Liver (tissue), 3 donors: ENCODE data around the gene TMEM140.

Experiments
- ATF3 ChIP-seq: IDR thresholded peaks from 2 replicates; pipeline ENCODE4 v1.6.1; 2016; ENCODE audit warnings: antibody characterized with exemption
- CTCF ChIP-seq: fragments of 150-350 bp; IDR thresholded peaks from 2 replicates; pipeline ENCODE4 v1.5.1; 2017; ENCODE audit warnings: improper control_type of control experiment, low read depth, low read length; ENCODE audit not compliant: missing input control
- GABPA ChIP-seq, 2 donors: IDR thresholded peaks in 1 of 2; conservative IDR thresholded peaks in 1 of 2; 2 replicates each; pipeline ENCODE4 v1.6.1; 2016; ENCODE audit warnings: antibody characterized with exemption in 2 of 2, mild to moderate bottlenecking in 1 of 2, moderate library complexity in 1 of 2
- HNF4A ChIP-seq, 2 donors: conservative IDR thresholded peaks; 2 replicates each; pipeline ENCODE4 v1.6.1; 2016; ENCODE audit warnings: antibody characterized with exemption in 2 of 2, mild to moderate bottlenecking in 2 of 2
- MAX ChIP-seq: IDR thresholded peaks from 2 replicates; pipeline ENCODE4 v1.6.1; 2016; ENCODE audit warnings: antibody characterized with exemption
- NR2F2 ChIP-seq: IDR thresholded peaks from 2 replicates; pipeline ENCODE4 v1.6.1; 2016; ENCODE audit warnings: antibody characterized with exemption
- RAD21 ChIP-seq, 2 donors: IDR thresholded peaks; 2 replicates each; pipeline ENCODE4 v1.6.1; 2016; ENCODE audit warnings: antibody characterized with exemption in 2 of 2, mild to moderate bottlenecking in 2 of 2
- ZBTB33 ChIP-seq: IDR thresholded peaks from 2 replicates; pipeline ENCODE4 v1.6.1; 2016; ENCODE audit warnings: antibody characterized with exemption
- donor health status: healthy.
- donor health status: healthy.

- no peak for TF ChIP-seq ZBTB33
- no peak for TF ChIP-seq CTCF
- TF ChIP-seq NR2F2 = no peak
- TF ChIP-seq HNF4A (conservative IDR thresholded peaks at IDR 0.05) = no peak
- no peak for TF ChIP-seq GABPA (IDR thresholded peaks at IDR 0.05 in 1 of 2, conservative IDR thresholded peaks at IDR 0.05 in 1 of 2)
- no peak for TF ChIP-seq ATF3
- no peak for TF ChIP-seq MAX
- no peak for TF ChIP-seq RAD21 (IDR thresholded peaks at IDR 0.05)
These were observed 27.1 kb downstream of the TMEM140 start for GRCh38 chr7:135174941-135175340.
